Astrocyte (in vitro differentiated cells and primary cell): ENCODE results near the gene RND2. TPM values are rescaled to one million over a fixed set of nuclear protein-coding genes. Genes with fewer than 3 reads are reported as not detected.

Experiments used
- DNase-seq: peaks from one replicate; pipeline ENCODE4 v3.0.0-alpha.2; 2010; ENCODE audit warnings: low read depth
- FAIRE-seq: peaks from 2 replicates; lab custom pipeline; 2011; peaks lifted over from hg19 to GRCh38; lab: Jason Lieb, UNC
- H2AFZ ChIP-seq: 2 replicates; pipeline ENCODE4 v1.6.0; 2012; ENCODE audit warnings: low read depth, low read length, inconsistent platforms
- H3K27ac ChIP-seq: 2 replicates; pipeline ENCODE4 v1.5.1; 2011; ENCODE audit warnings: low read depth, low read length, inconsistent platforms
- H3K27me3 ChIP-seq: 2 replicates; pipeline ENCODE4 v1.6.0; 2011; ENCODE audit warnings: low read length, inconsistent platforms; ENCODE audit not compliant: insufficient read depth
- H3K36me3 ChIP-seq: 2 replicates; pipeline ENCODE4 v1.5.1; 2011; ENCODE audit warnings: low read length, inconsistent platforms; ENCODE audit not compliant: insufficient read depth
- H3K4me1 ChIP-seq: 2 replicates; pipeline ENCODE4 v1.5.1; 2011; ENCODE audit warnings: low read length, inconsistent platforms; ENCODE audit not compliant: insufficient read depth
- H3K4me2 ChIP-seq: 2 replicates; pipeline ENCODE4 v1.6.0; 2012; ENCODE audit warnings: low read length, inconsistent platforms
- H3K4me3 ChIP-seq: 2 replicates; pipeline ENCODE4 v1.5.1; 2011; ENCODE audit warnings: low read depth, mild to moderate bottlenecking, low read length, inconsistent platforms; ENCODE audit not compliant: insufficient read depth
- H3K79me2 ChIP-seq: 2 replicates; pipeline ENCODE4 v1.6.0; 2012; ENCODE audit warnings: mild to moderate bottlenecking, low read length, inconsistent platforms; ENCODE audit not compliant: insufficient read depth
- H3K9ac ChIP-seq: 2 replicates; pipeline ENCODE4 v1.6.0; 2012; ENCODE audit warnings: mild to moderate bottlenecking, low read length, inconsistent platforms
- H3K9me3 ChIP-seq: 2 replicates; pipeline ENCODE4 v1.5.1; 2012; ENCODE audit warnings: low read depth, mild to moderate bottlenecking, low read length, inconsistent platforms; ENCODE audit not compliant: insufficient read depth
- H4K20me1 ChIP-seq: 2 replicates; pipeline ENCODE4 v1.6.0; 2012; ENCODE audit warnings: low read length, inconsistent platforms; ENCODE audit not compliant: insufficient read depth
- H3K27ac Mint-ChIP-seq: one replicate; pipeline ENCODE4 v1.8.0; 2021; ENCODE audit warnings: mild to moderate bottlenecking, mixed read lengths; ENCODE audit not compliant: unreplicated experiment
- H3K27me3 Mint-ChIP-seq: one replicate; pipeline ENCODE4 v1.8.0; 2021; ENCODE audit warnings: low read depth, mixed read lengths; ENCODE audit not compliant: unreplicated experiment
- H3K36me3 Mint-ChIP-seq: one replicate; pipeline ENCODE4 v1.8.0; 2021; ENCODE audit warnings: low read depth, mixed read lengths; ENCODE audit not compliant: unreplicated experiment
- H3K4me1 Mint-ChIP-seq: one replicate; pipeline ENCODE4 v1.8.0; 2021; ENCODE audit warnings: low read depth, mixed read lengths; ENCODE audit not compliant: unreplicated experiment
- H3K4me3 Mint-ChIP-seq: one replicate; pipeline ENCODE4 v1.8.0; 2021; ENCODE audit warnings: mild to moderate bottlenecking, moderate library complexity, mixed read lengths; ENCODE audit not compliant: unreplicated experiment
- H3K9me3 Mint-ChIP-seq: one replicate; pipeline ENCODE4 v1.8.0; 2021; ENCODE audit warnings: mild to moderate bottlenecking, mixed read lengths; ENCODE audit not compliant: unreplicated experiment
- CTCF ChIP-seq: IDR thresholded peaks from 2 replicates; pipeline ENCODE4 v1.5.1; 2011; ENCODE audit warnings: low read depth, mild to moderate bottlenecking, inconsistent platforms, low read length, moderate library complexity; ENCODE audit not compliant: insufficient read depth
- EZH2 ChIP-seq: IDR thresholded peaks from 2 replicates; pipeline ENCODE4 v1.6.1; 2012; ENCODE audit warnings: mild to moderate bottlenecking, low read length, inconsistent platforms; ENCODE audit not compliant: insufficient read depth
- total RNA-seq: library from RNA; stranded (reverse); gene quantifications from 2 replicates; pipeline ENCODE4 v1.2.1, GENCODE V29; 2021

RND2 gene
- total RNA-seq, 1 donor from 2014 or later: 2.3 TPM

DNA sequence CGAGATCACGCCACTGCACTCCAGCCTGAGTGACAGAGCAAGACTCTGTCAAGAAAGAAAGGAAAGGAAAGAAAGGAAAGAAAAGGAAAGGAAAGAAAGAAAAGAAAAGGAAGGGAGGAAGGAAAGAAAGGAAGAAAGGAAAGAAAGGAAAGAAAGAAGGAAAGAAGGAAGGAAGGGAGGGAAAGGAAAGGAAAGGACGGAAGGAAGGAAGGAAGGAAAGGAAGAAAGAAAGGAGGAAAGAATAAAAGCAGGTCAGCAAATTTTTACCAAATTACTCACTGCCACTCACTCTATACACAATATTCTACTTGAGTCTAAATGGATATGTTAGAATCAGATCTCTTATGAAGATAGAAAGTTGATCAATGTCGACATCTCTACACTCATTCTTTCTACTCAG, 49.8 kb downstream of the RND2 start:
- Histone ChIP-seq H3K9me3 (no peaks in the 10 kb centered on the region), H3K4me3 (no peak overlapping the region), H3K9ac (no peak overlapping the region), H3K27ac (no peak overlapping the region), H3K27me3 (no peaks in the 10 kb centered on the region), H3K4me2 (no peak overlapping the region), H3K36me3 (no peaks in the 10 kb centered on the region), H3K79me2 (no peaks in the 10 kb centered on the region), H3K4me1 (no peaks in the 10 kb centered on the region), H2AFZ (no peak overlapping the region), H4K20me1 (no peaks in the 10 kb centered on the region)
- DNase-seq: no peak
- no peak for FAIRE-seq
- Mint-ChIP-seq H3K27me3 (no peaks in the 10 kb centered on the region), H3K4me3 (no peak overlapping the region), H3K4me1 (peaks cover 5% of the 10 kb centered on the region), H3K27ac (no peak overlapping the region), H3K36me3 (no peaks in the 10 kb centered on the region), H3K9me3 (no peaks in the 10 kb centered on the region)
- TF ChIP-seq CTCF (no peak), EZH2 (no peak)

- Mint-ChIP-seq H3K27me3 (no peaks in the 10 kb centered on the region), H3K36me3 (no peaks in the 10 kb centered on the region), H3K4me3 (no peak overlapping the region), H3K27ac (no peak overlapping the region), H3K4me1 (peaks cover 2% of the 10 kb centered on the region), H3K9me3 (no peaks in the 10 kb centered on the region)
- Histone ChIP-seq H3K27ac (no peak overlapping the region), H3K79me2 (no peaks in the 10 kb centered on the region), H3K9me3 (no peaks in the 10 kb centered on the region), H2AFZ (no peak overlapping the region), H3K4me3 (no peak overlapping the region), H3K4me2 (no peak overlapping the region), H3K4me1 (peaks cover 4% of the 10 kb centered on the region), H3K9ac (no peak overlapping the region), H3K36me3 (no peaks in the 10 kb centered on the region), H3K27me3 (no peaks in the 10 kb centered on the region), H4K20me1 (no peaks in the 10 kb centered on the region)
- DNase-seq: no peak
- TF ChIP-seq EZH2 (no peak), CTCF (no peak)
- no peak for FAIRE-seq
Measured at GRCh38 chr17:43079641-43080302, 54.7 kb downstream of the RND2 start.

Other genes with a start within 250 kb of the RND2 start
- gene WNK4, start 244.6 kb upstream of the RND2 start, total RNA-seq: 22.8 and 34.8 TPM in 2 replicates
- 31.8 and 34.3 TPM in 2 replicates for gene COA3, start 226.5 kb upstream of the RND2 start, total RNA-seq
- not detected in 2 replicates for gene CNTD1, start 226.4 kb upstream of the RND2 start, total RNA-seq
- 79.8 and 87.6 TPM in 2 replicates for gene BECN1, start 200.9 kb upstream of the RND2 start, total RNA-seq
- gene PSME3, start 191.8 kb upstream of the RND2 start, total RNA-seq: 131 and 152 TPM in 2 replicates
- gene AOC2, start 180.7 kb upstream of the RND2 start, total RNA-seq: 4.1 and 5.0 TPM in 2 replicates
- 1.1 and 1.5 TPM in 2 replicates for gene AOC3, start 174.0 kb upstream of the RND2 start, total RNA-seq
- not detected in 2 replicates for gene G6PC1, start 124.4 kb upstream of the RND2 start, total RNA-seq
- gene AARSD1, start 60.8 kb upstream of the RND2 start, total RNA-seq: 42.8 and 45.2 TPM in 2 replicates
- 5.1 and 5.8 TPM in 2 replicates for gene PTGES3L, start 45.2 kb upstream of the RND2 start, total RNA-seq
- 13.2 and 13.8 TPM in 2 replicates for gene RUNDC1, start 44.7 kb upstream of the RND2 start, total RNA-seq
- 993 and 1,032 TPM in 2 replicates for gene RPL27, start 26.8 kb upstream of the RND2 start, total RNA-seq
- gene IFI35, start 18.4 kb upstream of the RND2 start, total RNA-seq: 60.5 and 72.8 TPM in 2 replicates
- gene VAT1, start 2.8 kb upstream of the RND2 start, total RNA-seq: 348 and 413 TPM in 2 replicates
- 3.6 and 6.0 TPM in 2 replicates for gene BRCA1, start 100.1 kb downstream of the RND2 start, total RNA-seq
- gene NBR1, start 146.0 kb downstream of the RND2 start, total RNA-seq: 46.8 and 53.6 TPM in 2 replicates
- gene TMEM106A, start 186.6 kb downstream of the RND2 start, total RNA-seq: 10.1 and 11.4 TPM in 2 replicates
- gene CCDC200, start 203.4 kb downstream of the RND2 start, total RNA-seq: not detected in 2 replicates
- gene RNU2-1, start 208.7 kb downstream of the RND2 start, total RNA-seq: 4,186 and 4,812 TPM in 2 replicates